Progenitor cell of endocrine pancreas (in vitro differentiated cells): ENCODE data around the gene COG5. TPM values are rescaled to one million over a fixed set of nuclear protein-coding genes. Genes with fewer than 3 reads are reported as not detected.

Experiments
- DNase-seq: peaks from one replicate; pipeline ENCODE4 v3.0.0; 2021; ENCODE audit warnings: low spot score; ENCODE audit not compliant: unreplicated experiment
- H3K27ac Mint-ChIP-seq: 2 replicates; pipeline ENCODE4 v1.8.0; 2021; ENCODE audit warnings: mild to moderate bottlenecking, moderate library complexity, mixed read lengths
- H3K27me3 Mint-ChIP-seq: 2 replicates; pipeline ENCODE4 v1.8.0; 2021; ENCODE audit warnings: mixed read lengths
- H3K36me3 Mint-ChIP-seq: 2 replicates; pipeline ENCODE4 v1.8.0; 2022; ENCODE audit warnings: mixed read lengths; ENCODE audit not compliant: insufficient read depth
- H3K4me1 Mint-ChIP-seq: 2 replicates; pipeline ENCODE4 v1.8.0; 2021; ENCODE audit warnings: low read depth, mixed read lengths
- H3K4me3 Mint-ChIP-seq: 2 replicates; pipeline ENCODE4 v1.8.0; 2021; ENCODE audit warnings: low read depth, mild to moderate bottlenecking, moderate library complexity, mixed read lengths
- H3K9me3 Mint-ChIP-seq: 2 replicates; pipeline ENCODE4 v1.8.0; 2021; ENCODE audit warnings: low read depth, mixed read lengths
- CTCF ChIP-seq: fragments of 200-600 bp; sonication (generic); IDR thresholded peaks from one replicate; pipeline ENCODE4 v1.5.0; 2021; ENCODE audit warnings: antibody characterized with exemption, mild to moderate bottlenecking; ENCODE audit not compliant: unreplicated experiment
- total RNA-seq: library from RNA; stranded (reverse); gene quantifications from 2 replicates; pipeline ENCODE4 v1.2.1, GENCODE V29; 2021

COG5 gene
- total RNA-seq, 1 donor from 2014 or later = 49.0 TPM

- no peak for TF ChIP-seq CTCF
- H3K27ac Mint-ChIP-seq = no peak overlapping the region
- H3K36me3 Mint-ChIP-seq = peaks cover 4% of the 10 kb centered on the region
- DNase-seq = no peak
- no peak overlapping the region for H3K4me3 Mint-ChIP-seq
- H3K9me3 Mint-ChIP-seq = no peaks in the 10 kb centered on the region
- no peaks in the 10 kb centered on the region for H3K27me3 Mint-ChIP-seq
- no peaks in the 10 kb centered on the region for H3K4me1 Mint-ChIP-seq
Observed at GRCh38 chr7:107354640-107355039, 209.1 kb downstream of the COG5 start.

DNA sequence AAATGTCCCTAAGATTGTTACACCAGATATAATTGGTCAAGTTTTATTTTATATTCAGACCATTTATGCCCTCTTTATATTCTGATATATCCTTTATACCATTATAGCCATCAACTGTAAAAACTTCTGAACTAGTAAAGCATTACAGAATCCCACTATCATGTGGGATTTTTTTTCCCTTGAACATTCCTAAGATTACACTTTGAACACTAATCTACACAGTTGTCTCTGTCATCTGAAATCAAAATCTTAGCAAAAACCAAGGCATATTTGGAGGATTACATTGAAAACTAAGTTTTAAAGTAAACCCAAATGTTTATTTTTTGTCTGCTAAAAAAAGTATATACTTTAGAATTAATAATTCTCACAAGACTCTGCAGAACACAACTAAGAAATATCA, 210.0 kb downstream of the COG5 start:
- H3K4me3 Mint-ChIP-seq = no peak overlapping the region
- H3K4me1 Mint-ChIP-seq = no peaks in the 10 kb centered on the region
- no peak for TF ChIP-seq CTCF
- DNase-seq = no peak
- no peak overlapping the region for H3K27ac Mint-ChIP-seq
- no peaks in the 10 kb centered on the region for H3K9me3 Mint-ChIP-seq
- H3K27me3 Mint-ChIP-seq = no peaks in the 10 kb centered on the region
- peaks cover 2% of the 10 kb centered on the region for H3K36me3 Mint-ChIP-seq

GRCh38 chr7:107345898-107346297, 217.8 kb downstream of the COG5 start:
- Mint-ChIP-seq H3K27me3 (no peaks in the 10 kb centered on the region), H3K36me3 (peaks cover 18% of the 10 kb centered on the region), H3K27ac (no peak overlapping the region), H3K4me3 (no peak overlapping the region), H3K4me1 (no peaks in the 10 kb centered on the region), H3K9me3 (peaks cover 19% of the 10 kb centered on the region)
- no peak for DNase-seq
- no peak for TF ChIP-seq CTCF

DNA sequence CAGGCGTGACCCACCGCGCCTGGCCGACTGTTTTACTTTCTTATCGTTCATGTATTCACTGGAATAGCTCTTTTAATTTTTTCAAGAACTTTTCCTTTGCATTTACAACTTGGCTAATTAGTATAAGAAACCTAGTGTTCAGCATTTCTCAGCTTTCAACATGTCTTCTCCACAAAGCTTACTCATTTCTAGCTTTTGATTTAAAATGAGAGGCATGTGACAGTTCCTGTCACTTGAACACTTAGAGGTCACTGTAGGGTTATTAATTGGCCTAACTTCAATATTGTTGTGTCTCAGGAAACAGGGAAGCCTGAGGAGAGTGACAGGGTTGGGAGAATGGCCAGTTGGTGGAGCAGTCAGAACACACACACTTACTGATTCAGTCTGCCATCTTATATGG, 218.9 kb downstream of the COG5 start:
- Mint-ChIP-seq H3K9me3 (peaks cover 27% of the 10 kb centered on the region), H3K4me3 (no peak overlapping the region), H3K27ac (no peak overlapping the region), H3K4me1 (no peaks in the 10 kb centered on the region), H3K27me3 (no peaks in the 10 kb centered on the region), H3K36me3 (peaks cover 22% of the 10 kb centered on the region)
- TF ChIP-seq CTCF = no peak
- no peak for DNase-seq

- Mint-ChIP-seq H3K4me1 (no peaks in the 10 kb centered on the region), H3K9me3 (peaks cover 32% of the 10 kb centered on the region), H3K27ac (peak overlapping the region; percentile 67), H3K27me3 (no peaks in the 10 kb centered on the region), H3K36me3 (peaks cover 24% of the 10 kb centered on the region), H3K4me3 (no peak overlapping the region)
- DNase-seq = no peak
- TF ChIP-seq CTCF = no peak
Observed at GRCh38 chr7:107344286-107344685, 219.4 kb downstream of the COG5 start.
